WI38 (cell line): Measurements from ENCODE around the gene LPAR2.
"Not testable (repeated sequence)": the region's sequence is repeated elsewhere in the genome, so short reads cannot be mapped to it uniquely, and the experiment has no call there.

Experiments used
- H3K4me3 ChIP-seq: 2 replicates; pipeline ENCODE4 v1.5.1; 2011; ENCODE audit warnings: low read depth, mild to moderate bottlenecking, control low read depth, low read length
- CTCF ChIP-seq: IDR thresholded peaks from 2 replicates; pipeline ENCODE4 v1.5.1; 2012; ENCODE audit warnings: low read depth, mild to moderate bottlenecking, control low read depth, low read length

LPAR2 gene

GRCh38 chr19:19602713-19603324 is 25.2 kb downstream of the LPAR2 start:
- no peak for TF ChIP-seq CTCF
- no peak overlapping the region for H3K4me3 ChIP-seq

GRCh38 chr19:19602136-19602712 is 25.8 kb downstream of the LPAR2 start:
- TF ChIP-seq CTCF = no peak
- no peak overlapping the region for H3K4me3 ChIP-seq

GRCh38 chr19:19600793-19601330 is 27.2 kb downstream of the LPAR2 start:
- no peak overlapping the region for H3K4me3 ChIP-seq
- no peak for TF ChIP-seq CTCF

- not testable (repeated sequence) for H3K4me3 ChIP-seq
Observed at GRCh38 chr19:19598728-19599451, 29.1 kb downstream of the LPAR2 start.

GRCh38 chr19:19597809-19598306 is 30.2 kb downstream of the LPAR2 start:
- no peak for TF ChIP-seq CTCF
- H3K4me3 ChIP-seq = no peak overlapping the region

GRCh38 chr19:19595171-19595701 is 32.8 kb downstream of the LPAR2 start:
- H3K4me3 ChIP-seq = no peak overlapping the region
- TF ChIP-seq CTCF = no peak

- no peak overlapping the region for H3K4me3 ChIP-seq
Observed at GRCh38 chr19:19594381-19594780, 33.6 kb downstream of the LPAR2 start.

More at GRCh38 chr19:19594381-19594780, 33.6 kb downstream of the LPAR2 start:
- TF ChIP-seq CTCF = no peak
